ENCODE measurements around the gene EMC1.

- TF ChIP-seq CTCF (optimal IDR thresholded peaks at IDR 0.05 in 1 of 3, IDR thresholded peaks at IDR 0.05 in 1 of 3, conservative IDR thresholded peaks at IDR 0.05 in 1 of 3; ENCODE audit: extremely low read depth in 1 of 3, insufficient read depth in 2 of 3, low read length in 3 of 3): no peak
- TF ChIP-seq EZH2 (IDR thresholded peaks at IDR 0.05; ENCODE audit: low read length): no peak
Observed at GRCh38 chr1:19190468-19190867, 60.9 kb downstream of the EMC1 start.

Data from keratinocyte (primary cell).